ENCODE measurements around the gene LGR5.

GRCh38 chr12:71585218-71585617 lies 145.6 kb downstream of the LGR5 start:
- TF ChIP-seq CTCF (IDR thresholded peaks at IDR 0.05), result no peak
- TF ChIP-seq POLR2A (IDR thresholded peaks at IDR 0.05), result no peak

Data from esophagus squamous epithelium (tissue), 4 donors.